ENCODE measurements around the gene DOCK1.

DOCK1 gene

DNA sequence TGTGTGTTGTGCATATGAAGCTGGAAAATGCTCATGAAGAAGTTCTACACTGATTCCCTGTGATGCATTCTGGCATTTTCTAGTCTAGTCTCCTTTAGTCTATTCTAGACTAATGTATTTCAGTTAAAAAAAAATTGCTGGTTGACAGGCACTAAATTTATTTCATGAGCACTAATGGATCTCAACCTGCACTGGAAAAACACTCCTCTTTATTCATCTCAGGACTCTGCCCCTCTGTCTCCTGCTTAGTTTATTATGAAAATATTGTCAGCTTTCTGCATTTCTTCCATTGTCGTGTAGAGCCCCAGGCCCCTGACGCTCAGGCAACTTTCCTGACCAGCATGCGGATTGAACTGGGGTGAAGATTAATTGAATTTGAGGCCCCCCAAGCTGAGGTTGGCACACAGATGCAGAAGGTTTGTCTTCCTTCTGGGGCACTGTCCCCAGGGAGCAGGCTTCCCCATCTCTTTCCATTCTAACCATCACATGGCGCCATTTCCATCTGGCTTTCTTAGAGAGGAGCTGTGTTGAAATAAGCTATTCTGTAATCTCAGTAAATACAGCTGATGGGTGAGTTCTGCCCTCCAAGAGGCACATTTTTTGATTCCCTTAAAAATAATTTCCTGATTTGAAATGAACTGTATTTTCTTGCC lies 162.4 kb downstream of the DOCK1 start:
- no peak overlapping the region for H2AFZ ChIP-seq (ENCODE audit: low read depth, low read length)
- H4K20me1 ChIP-seq (ENCODE audit: insufficient read depth, low read length): no peaks in the 10 kb centered on the region
- H3K4me3 ChIP-seq (ENCODE audit: low read depth in 1 of 2, low read length in 2 of 2): no peak overlapping the region
- TF ChIP-seq, protein P1, sequence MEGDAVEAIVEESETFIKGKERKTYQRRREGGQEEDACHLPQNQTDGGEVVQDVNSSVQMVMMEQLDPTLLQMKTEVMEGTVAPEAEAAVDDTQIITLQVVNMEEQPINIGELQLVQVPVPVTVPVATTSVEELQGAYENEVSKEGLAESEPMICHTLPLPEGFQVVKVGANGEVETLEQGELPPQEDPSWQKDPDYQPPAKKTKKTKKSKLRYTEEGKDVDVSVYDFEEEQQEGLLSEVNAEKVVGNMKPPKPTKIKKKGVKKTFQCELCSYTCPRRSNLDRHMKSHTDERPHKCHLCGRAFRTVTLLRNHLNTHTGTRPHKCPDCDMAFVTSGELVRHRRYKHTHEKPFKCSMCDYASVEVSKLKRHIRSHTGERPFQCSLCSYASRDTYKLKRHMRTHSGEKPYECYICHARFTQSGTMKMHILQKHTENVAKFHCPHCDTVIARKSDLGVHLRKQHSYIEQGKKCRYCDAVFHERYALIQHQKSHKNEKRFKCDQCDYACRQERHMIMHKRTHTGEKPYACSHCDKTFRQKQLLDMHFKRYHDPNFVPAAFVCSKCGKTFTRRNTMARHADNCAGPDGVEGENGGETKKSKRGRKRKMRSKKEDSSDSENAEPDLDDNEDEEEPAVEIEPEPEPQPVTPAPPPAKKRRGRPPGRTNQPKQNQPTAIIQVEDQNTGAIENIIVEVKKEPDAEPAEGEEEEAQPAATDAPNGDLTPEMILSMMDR (IDR thresholded peaks at IDR 0.05; ENCODE audit: borderline replicate concordance, extremely low read depth, low read length, poor library complexity, severe bottlenecking): no peak
- TF ChIP-seq EZH2 (IDR thresholded peaks at IDR 0.05; ENCODE audit: borderline replicate concordance, low read depth, low read length, severe bottlenecking): no peak
- no peaks in the 10 kb centered on the region for H3K27me3 ChIP-seq (ENCODE audit: insufficient read depth, low read length, poor library complexity)
- DNase-seq (no peak), ATAC-seq (ENCODE audit: insufficient read depth, low read depth) (no peak)
- H3K4me1 ChIP-seq (ENCODE audit: insufficient read depth, low read length): no peaks in the 10 kb centered on the region
- no peaks in the 10 kb centered on the region for H3K36me3 ChIP-seq (ENCODE audit: insufficient read depth, low read length)
- H3K9me3 ChIP-seq (ENCODE audit: insufficient read depth, low read length, severe bottlenecking): no peaks in the 10 kb centered on the region
- H3K4me2 ChIP-seq (ENCODE audit: insufficient read depth, low read length): no peak overlapping the region
- no peaks in the 10 kb centered on the region for H3K79me2 ChIP-seq (ENCODE audit: insufficient read depth, low read length)
- no peak overlapping the region for H3K9ac ChIP-seq (ENCODE audit: low read depth, low read length)
- H3K27ac ChIP-seq (ENCODE audit: low read length): no peak overlapping the region

DNA sequence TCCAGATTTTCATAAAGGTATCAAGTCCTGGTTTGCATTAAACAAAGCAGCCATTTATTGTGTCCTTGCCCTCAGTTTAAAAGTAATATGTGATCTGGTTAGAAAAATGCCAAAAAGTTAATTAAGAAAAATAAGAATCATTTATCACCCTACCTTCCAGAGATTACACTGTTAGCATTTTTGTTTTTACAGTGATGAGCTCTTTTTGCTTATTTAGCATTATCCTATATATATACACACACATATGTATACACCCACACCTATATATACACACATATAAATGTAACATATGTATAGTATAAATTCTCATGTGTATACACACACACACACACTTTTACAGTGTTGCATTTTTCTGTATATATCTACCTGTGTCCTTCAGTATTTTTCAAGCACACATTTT lies 163.3 kb downstream of the DOCK1 start:
- Histone ChIP-seq H3K9ac (ENCODE audit: low read depth, low read length) (no peak overlapping the region), H3K36me3 (ENCODE audit: insufficient read depth, low read length) (no peaks in the 10 kb centered on the region), H2AFZ (ENCODE audit: low read depth, low read length) (no peak overlapping the region), H3K27ac (ENCODE audit: low read length) (no peak overlapping the region), H3K4me1 (ENCODE audit: insufficient read depth, low read length) (no peaks in the 10 kb centered on the region), H3K27me3 (ENCODE audit: insufficient read depth, low read length, poor library complexity) (no peaks in the 10 kb centered on the region), H3K79me2 (ENCODE audit: insufficient read depth, low read length) (no peaks in the 10 kb centered on the region), H4K20me1 (ENCODE audit: insufficient read depth, low read length) (no peaks in the 10 kb centered on the region), H3K4me2 (ENCODE audit: insufficient read depth, low read length) (no peak overlapping the region), H3K9me3 (ENCODE audit: insufficient read depth, low read length, severe bottlenecking) (no peaks in the 10 kb centered on the region), H3K4me3 (ENCODE audit: low read depth in 1 of 2, low read length in 2 of 2) (no peak overlapping the region)
- DNase-seq (no peak), ATAC-seq (ENCODE audit: insufficient read depth, low read depth) (no peak)
- no peak for TF ChIP-seq EZH2 (IDR thresholded peaks at IDR 0.05; ENCODE audit: borderline replicate concordance, low read depth, low read length, severe bottlenecking)
- TF ChIP-seq, protein P1 (IDR thresholded peaks at IDR 0.05; ENCODE audit: borderline replicate concordance, extremely low read depth, low read length, poor library complexity, severe bottlenecking): no peak

DNA sequence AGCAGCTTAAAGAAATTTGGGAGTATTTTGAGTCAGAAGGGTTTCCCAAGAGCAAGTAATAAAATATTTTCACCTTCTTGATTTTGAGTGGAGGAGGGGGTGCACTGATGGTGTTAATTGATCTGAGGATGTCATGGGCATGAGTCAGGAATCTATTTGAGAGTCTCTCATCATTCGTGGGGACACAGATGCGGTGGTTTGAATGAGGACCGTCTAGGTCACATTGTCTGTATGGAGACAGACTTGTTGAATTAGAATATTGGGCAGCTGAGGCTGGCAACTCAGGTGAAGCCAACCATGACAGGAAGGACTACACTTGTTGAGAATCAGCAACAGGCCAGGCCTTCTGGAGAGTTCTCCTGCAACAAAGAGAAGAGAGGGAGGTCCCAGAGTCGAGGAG lies 164.2 kb downstream of the DOCK1 start:
- no peak for DNase-seq
- Histone ChIP-seq H3K79me2 (ENCODE audit: insufficient read depth, low read length) (no peaks in the 10 kb centered on the region), H3K27ac (ENCODE audit: low read length) (no peak overlapping the region), H3K9me3 (ENCODE audit: insufficient read depth, low read length, severe bottlenecking) (no peaks in the 10 kb centered on the region), H3K4me1 (ENCODE audit: insufficient read depth, low read length) (no peaks in the 10 kb centered on the region), H3K27me3 (ENCODE audit: insufficient read depth, low read length, poor library complexity) (no peaks in the 10 kb centered on the region), H3K9ac (ENCODE audit: low read depth, low read length) (no peak overlapping the region), H3K36me3 (ENCODE audit: insufficient read depth, low read length) (no peaks in the 10 kb centered on the region), H2AFZ (ENCODE audit: low read depth, low read length) (no peak overlapping the region), H4K20me1 (ENCODE audit: insufficient read depth, low read length) (no peaks in the 10 kb centered on the region), H3K4me2 (ENCODE audit: insufficient read depth, low read length) (no peak overlapping the region), H3K4me3 (ENCODE audit: low read depth in 1 of 2, low read length in 2 of 2) (no peak overlapping the region)
- no peak for ATAC-seq (ENCODE audit: insufficient read depth, low read depth)
- TF ChIP-seq, protein P1 (IDR thresholded peaks at IDR 0.05; ENCODE audit: borderline replicate concordance, extremely low read depth, low read length, poor library complexity, severe bottlenecking): no peak
- TF ChIP-seq EZH2 (IDR thresholded peaks at IDR 0.05; ENCODE audit: borderline replicate concordance, low read depth, low read length, severe bottlenecking): no peak

Data from DND-41 (cell line).